ENCODE measurements around the gene TMEM134. TPM values are rescaled to one million over a fixed set of nuclear protein-coding genes. Genes with fewer than 3 reads are reported as not detected.

TMEM134 gene
- total and polyA plus RNA-seq, 2 donors (not counting 3 experiments of a cell fraction or from before 2014, with no cell fraction given), result 33.4 to 207 TPM

- ChIA-PET CTCF (interaction anchor here (0.7 to 1.4 kb wide), 9 partner anchors 9 to 61 kb away, joined by 3 to 10 read pairs (median 4); partner anchors contain the start of genes AIP, CORO1B, PPP1CA and RAD9A), POLR2A (interaction anchor here (1.5 kb wide), 1 partner anchor 8 kb away, joined by 4 read pairs; no protein-coding TSS in a partner anchor)
- Histone ChIP-seq H3K9me1 (replicated peaks; ENCODE audit: control insufficient read depth, extremely low read depth, insufficient read depth, low read length) (no peaks in the 10 kb centered on the region), H2AFZ (ENCODE audit: low read depth, low read length) (peak within 1 kb of the TSS; percentile 97), H3K79me2 (ENCODE audit: control insufficient read depth, insufficient read depth, low read length) (no peaks in the 10 kb centered on the region), H3K27me3 (ENCODE audit: control insufficient read depth in 2 of 2, insufficient read depth in 2 of 2, low read length in 2 of 2) (no peaks in the 10 kb centered on the region), H3K4me3 (replicated peaks in 1 of 3; ENCODE audit: insufficient read depth in 1 of 3, low read depth in 1 of 3, low read length in 3 of 3) (peak within 1 kb of the TSS in 2 of 3 experiments; percentile 26 to 32), H4K20me1 (replicated peaks; ENCODE audit: control insufficient read depth, extremely low read depth, insufficient read depth, low read length) (no peaks in the 10 kb centered on the region), H3K36me3 (ENCODE audit: control insufficient read depth in 2 of 2, extremely low read depth in 1 of 2, insufficient read depth in 2 of 2, low read length in 2 of 2) (no peaks in the 10 kb centered on the region), H3K4me2 (ENCODE audit: insufficient read depth, low read length) (peak within 1 kb of the TSS; percentile 64), H3K27ac (ENCODE audit: insufficient read depth, low read depth, low read length) (no peak within 1 kb of the TSS), H3K4me1 (ENCODE audit: control insufficient read depth, extremely low read depth, insufficient read depth, low read length) (peaks cover 7% of the 10 kb centered on the region), H3K9me3 (replicated peaks; ENCODE audit: control insufficient read depth, insufficient read depth, low read length) (no peaks in the 10 kb centered on the region), H3K9ac (replicated peaks; ENCODE audit: extremely low read depth, insufficient read depth, low read length) (no peak within 1 kb of the TSS)
- TF ChIP-seq GATA2 (IDR thresholded peaks at IDR 0.05; ENCODE audit: insufficient read depth, insufficient read length, low read depth, low read length) (no peak), CTCF (IDR thresholded peaks at IDR 0.05; ENCODE audit: extremely low read depth in 1 of 2, insufficient read depth in 1 of 2, low read depth in 1 of 2, low read length in 2 of 2) (peak; percentile 17 to 47), EZH2 (IDR thresholded peaks at IDR 0.05; ENCODE audit: borderline replicate concordance, low read depth, low read length, severe bottlenecking) (no peak)
- dilution Hi-C loops (cut with MboI; ENCODE audit: extremely low pct_ligation_motif_present, low sequenced_read_pairs) (no loop called here), intact Hi-C loops (cut with micrococcal nuclease) (loop anchor here (1.0 kb wide), 1 partner anchor 56 kb away; the partner anchor contains the start of gene CDK2AP2)
- no TSS peak for BruUV-seq (replicated peaks)
- FAIRE-seq (peak; percentile 85), DNase-seq (ENCODE audit: low read depth, low spot score) (peak; percentile 32)
These were observed 16.7 kb downstream of the TMEM134 start, which contains the start of gene GPR152 for GRCh38 chr11:67452141-67452952. TSS of gene GPR152 (minus strand) at chr11:67452729. CDS start at chr11:67452724, 5 bp downstream.
